ENCODE measurements around the gene LPCAT2.
"Not testable (repeated sequence)": the region's sequence is repeated elsewhere in the genome, so short reads cannot be mapped to it uniquely, and the experiment has no call there.

The LPCAT2 gene

GRCh38 chr16:55605754-55606336 is 97.0 kb downstream of the LPCAT2 start:
- intact Hi-C loops (cut with DNase I; ENCODE audit: low total_unique reads), result no loop called here
- H3K9me3 ChIP-seq, result peaks cover 0 to 3% (median 0%) of the 10 kb centered on the region in 3 donors
- no peaks in the 10 kb centered on the region for H3K27me3 ChIP-seq
- no peak overlapping the region for H3K27ac ChIP-seq
- TF ChIP-seq CTCF (IDR thresholded peaks at IDR 0.05), result no peak
- no peaks in the 10 kb centered on the region for H3K4me1 ChIP-seq
- DNase-seq, result no peak
- H3K4me3 ChIP-seq, result no peak overlapping the region
- H3K36me3 ChIP-seq, result no peaks in the 10 kb centered on the region

- H3K4me1 ChIP-seq, result no peaks in the 10 kb centered on the region
- no peaks in the 10 kb centered on the region for H3K36me3 ChIP-seq
- peaks cover 0 to 5% of the 10 kb centered on the region in 2 donors for H3K27me3 ChIP-seq
- H3K4me3 ChIP-seq, result no peak overlapping the region
- intact Hi-C loops (cut with DNase I; ENCODE audit: low total_unique reads), result no loop called here
- peaks cover 0 to 7% (median 3%) of the 10 kb centered on the region in 3 donors for H3K9me3 ChIP-seq
- no peak for DNase-seq
- no peak overlapping the region for H3K27ac ChIP-seq
- TF ChIP-seq CTCF (IDR thresholded peaks at IDR 0.05), result no peak
These were observed 104.9 kb downstream of the LPCAT2 start for GRCh38 chr16:55613613-55614335.

- Histone ChIP-seq H3K4me3 (no peak overlapping the region), H3K4me1 (no peaks in the 10 kb centered on the region), H3K27ac (no peak overlapping the region), H3K27me3 (peaks cover 0 to 5% of the 10 kb centered on the region in 2 donors), H3K36me3 (no peaks in the 10 kb centered on the region), H3K9me3 (peaks cover 0 to 7% (median 2%) of the 10 kb centered on the region in 3 donors)
- no peak for TF ChIP-seq CTCF (IDR thresholded peaks at IDR 0.05)
- DNase-seq, result no peak
- intact Hi-C loops (cut with DNase I; ENCODE audit: low total_unique reads), result no loop called here
These were observed 106.2 kb downstream of the LPCAT2 start for GRCh38 chr16:55615071-55615470.

GRCh38 chr16:55615670-55616069 is 106.8 kb downstream of the LPCAT2 start:
- H3K9me3 ChIP-seq; intact Hi-C loops (cut with DNase I; ENCODE audit: low total_unique reads); H3K4me3 ChIP-seq; H3K4me1 ChIP-seq; H3K27ac ChIP-seq; DNase-seq; H3K27me3 ChIP-seq; H3K36me3 ChIP-seq: not testable (repeated sequence)

GRCh38 chr16:55621771-55622170 is 112.9 kb downstream of the LPCAT2 start:
- no peaks in the 10 kb centered on the region for H3K9me3 ChIP-seq
- intact Hi-C loops (cut with DNase I; ENCODE audit: low total_unique reads), result loop anchor here (10.0 kb wide), 1 partner anchor 63 kb away; no protein-coding TSS in a partner anchor
- H3K36me3 ChIP-seq, result no peaks in the 10 kb centered on the region
- no peaks in the 10 kb centered on the region for H3K4me1 ChIP-seq
- H3K27me3 ChIP-seq, result no peaks in the 10 kb centered on the region
- TF ChIP-seq CTCF (IDR thresholded peaks at IDR 0.05), result no peak
- no peak overlapping the region for H3K4me3 ChIP-seq
- H3K27ac ChIP-seq, result no peak overlapping the region
- no peak for DNase-seq

GRCh38 chr16:55622272-55622671 is 113.4 kb downstream of the LPCAT2 start:
- Histone ChIP-seq H3K4me1 (no peaks in the 10 kb centered on the region), H3K27ac (no peak overlapping the region), H3K36me3 (no peaks in the 10 kb centered on the region), H3K27me3 (no peaks in the 10 kb centered on the region), H3K9me3 (no peaks in the 10 kb centered on the region), H3K4me3 (no peak overlapping the region)
- intact Hi-C loops (cut with DNase I; ENCODE audit: low total_unique reads), result loop anchor here (10.0 kb wide), 1 partner anchor 63 kb away; no protein-coding TSS in a partner anchor
- DNase-seq, result no peak
- no peak for TF ChIP-seq CTCF (IDR thresholded peaks at IDR 0.05)

Measured in tibial artery (tissue), 4 donors.